GM19452 (cell line): ENCODE results near the gene DTWD2.
"Not testable (repeated sequence)": the region's sequence is repeated elsewhere in the genome, so short reads cannot be mapped to it uniquely, and the experiment has no call there.

Experiments used
- ATAC-seq: cut with Tn5 transposase; IDR thresholded peaks from one replicate; pipeline ENCODE4 v1.9.1; 2021; ENCODE audit not compliant: unreplicated experiment

DTWD2 gene

DNA sequence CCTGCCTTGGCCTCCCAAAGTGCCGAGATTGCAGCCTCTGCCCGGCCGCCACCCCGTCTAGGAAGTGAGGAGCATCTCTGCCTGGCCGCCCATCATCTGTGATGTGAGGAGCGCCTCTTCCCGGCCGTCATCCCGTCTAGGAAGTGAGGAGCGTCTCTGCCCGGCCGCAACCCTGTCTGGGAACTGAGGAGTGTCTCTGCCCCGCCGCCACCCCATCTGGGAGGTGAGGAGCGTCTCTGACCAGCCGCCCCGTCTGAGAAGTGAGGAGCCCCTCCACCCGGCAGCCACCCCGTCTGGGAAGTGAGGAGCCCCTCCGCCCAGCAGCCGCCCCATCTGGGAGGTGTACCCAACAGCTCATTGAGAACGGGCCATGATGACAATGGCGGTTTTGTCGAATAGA lies 10.5 kb upstream of the DTWD2 start:
- not testable (repeated sequence) for ATAC-seq

DNA sequence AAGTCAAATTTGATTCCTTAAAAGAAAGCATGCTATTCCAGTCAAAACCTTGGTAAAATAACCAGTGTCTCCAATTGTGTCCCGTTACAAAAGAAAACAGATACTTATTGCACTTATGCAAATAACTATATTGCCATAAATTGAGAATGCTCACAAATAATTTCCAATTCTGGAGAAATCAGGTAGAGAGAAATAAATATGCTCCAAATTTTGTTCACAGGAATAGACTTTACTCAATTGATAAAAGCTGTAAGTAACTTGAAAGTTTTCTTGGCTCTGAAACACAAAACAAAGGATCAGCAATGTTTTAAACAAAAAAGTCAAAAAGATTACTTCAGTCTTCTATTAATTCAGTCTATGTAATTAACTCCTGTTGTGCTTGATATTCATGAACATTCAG lies 7.8 kb upstream of the DTWD2 start:
- ATAC-seq: no peak

DNA sequence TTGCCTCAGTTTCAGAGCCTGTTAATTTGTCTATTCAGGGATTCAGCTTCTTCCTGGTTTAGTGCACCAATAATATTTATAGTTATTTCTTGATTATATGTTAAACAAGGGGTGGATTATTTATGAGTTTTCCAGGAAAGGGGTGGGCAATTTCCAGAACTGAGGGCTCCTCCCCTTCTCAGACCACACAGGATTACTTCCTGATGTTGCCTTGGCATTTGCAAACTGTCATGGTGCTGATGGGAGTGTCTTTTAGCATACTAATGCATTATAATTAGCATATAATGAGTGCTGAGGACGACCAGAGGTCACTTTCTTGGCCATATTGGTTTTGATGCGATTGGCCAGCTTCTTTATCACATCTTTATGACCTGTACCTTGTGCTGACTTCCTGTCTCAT lies 6.2 kb upstream of the DTWD2 start:
- ATAC-seq: no peak

DNA sequence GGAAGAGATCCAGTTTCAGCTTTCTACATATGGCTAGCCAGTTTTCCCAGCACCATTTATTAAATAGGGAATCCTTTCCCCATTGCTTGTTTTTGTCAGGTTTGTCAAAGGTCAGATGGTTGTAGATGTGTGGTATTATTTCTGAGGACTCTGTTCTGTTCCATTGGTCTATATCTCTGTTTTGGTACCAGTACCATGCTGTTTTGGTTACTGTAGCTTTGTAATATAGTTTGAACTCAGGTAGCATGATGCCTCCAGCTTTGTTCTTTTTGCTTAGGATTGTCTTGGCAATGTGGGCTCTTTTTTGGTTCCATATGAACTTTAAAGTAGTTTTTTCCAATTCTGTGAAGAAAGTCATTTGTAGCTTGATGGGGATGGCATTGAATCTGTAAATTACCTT lies 4.8 kb upstream of the DTWD2 start:
- ATAC-seq: not testable (repeated sequence)

DNA sequence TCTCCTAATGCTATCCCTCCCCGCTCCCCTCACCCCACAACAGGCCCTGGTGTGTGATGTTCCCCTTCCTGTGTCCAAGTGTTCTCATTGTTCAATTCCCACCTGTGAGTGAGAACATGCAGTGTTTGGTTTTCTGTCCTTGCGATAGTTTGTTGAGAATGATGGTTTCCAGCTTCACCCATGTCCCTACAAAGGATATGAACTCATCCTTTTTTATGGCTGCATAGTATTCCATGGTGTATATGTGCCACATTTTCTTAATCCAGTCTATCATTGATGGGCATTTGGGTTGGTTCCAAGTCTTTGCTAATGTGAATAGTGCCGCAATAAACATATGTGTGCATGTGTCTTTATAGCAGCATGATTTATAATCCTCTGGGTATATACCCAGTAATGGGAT lies 3.7 kb upstream of the DTWD2 start:
- ATAC-seq: not testable (repeated sequence)

DNA sequence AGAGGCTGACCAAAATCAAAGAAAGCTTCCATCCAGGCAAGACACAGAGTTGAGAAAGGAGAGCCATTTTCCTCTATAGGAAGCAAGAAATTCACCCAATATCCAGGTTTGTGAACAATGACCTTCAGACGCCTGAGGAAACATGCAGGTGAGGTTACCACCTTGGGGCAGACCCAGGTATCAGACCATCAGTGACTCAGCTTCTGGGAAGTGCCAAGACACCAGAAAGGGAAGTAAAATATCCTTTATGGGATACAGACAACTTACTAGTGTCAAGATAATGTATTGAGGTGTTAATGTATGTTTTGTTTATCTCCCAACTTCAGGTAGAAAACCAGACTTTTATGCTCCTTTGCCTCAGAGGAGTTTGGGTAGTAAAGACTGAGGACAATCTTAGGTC lies 2.2 kb upstream of the DTWD2 start:
- no peak for ATAC-seq

DNA sequence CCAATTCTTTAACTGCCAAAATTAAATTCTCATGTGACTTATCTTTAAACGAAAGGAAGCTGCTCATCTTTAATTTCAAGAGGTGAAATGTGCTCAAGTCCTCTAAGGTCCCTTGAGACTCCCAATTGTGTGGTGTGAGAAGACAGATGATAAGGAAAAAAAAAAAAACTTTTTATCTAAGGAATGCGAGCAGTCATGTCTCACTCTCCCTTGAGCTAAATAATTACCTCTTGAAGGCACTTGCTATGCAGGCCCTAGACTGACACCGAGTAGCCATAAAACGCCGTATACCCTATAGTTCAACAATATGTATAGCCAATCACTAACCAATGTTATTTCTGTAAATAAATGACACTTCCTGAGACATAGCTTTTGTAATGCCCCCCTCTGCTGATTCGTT lies 1.5 kb upstream of the DTWD2 start:
- ATAC-seq: no peak

DNA sequence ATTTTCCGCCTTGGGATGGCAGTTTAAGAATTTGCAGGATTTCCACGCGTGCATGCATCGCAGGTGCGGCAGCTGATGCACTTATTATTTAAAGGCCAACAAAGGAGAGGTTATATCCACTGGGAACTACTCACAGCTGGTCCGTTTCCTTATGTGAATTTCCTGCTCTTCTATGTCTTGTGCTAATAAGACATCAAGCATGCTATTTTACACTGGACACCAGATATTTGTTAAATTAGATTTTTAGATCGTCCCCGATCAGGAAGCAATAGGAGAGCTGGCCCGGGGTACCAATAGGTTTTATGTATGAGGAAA lies 476 bp upstream of the DTWD2 start:
- no peak for ATAC-seq

DNA sequence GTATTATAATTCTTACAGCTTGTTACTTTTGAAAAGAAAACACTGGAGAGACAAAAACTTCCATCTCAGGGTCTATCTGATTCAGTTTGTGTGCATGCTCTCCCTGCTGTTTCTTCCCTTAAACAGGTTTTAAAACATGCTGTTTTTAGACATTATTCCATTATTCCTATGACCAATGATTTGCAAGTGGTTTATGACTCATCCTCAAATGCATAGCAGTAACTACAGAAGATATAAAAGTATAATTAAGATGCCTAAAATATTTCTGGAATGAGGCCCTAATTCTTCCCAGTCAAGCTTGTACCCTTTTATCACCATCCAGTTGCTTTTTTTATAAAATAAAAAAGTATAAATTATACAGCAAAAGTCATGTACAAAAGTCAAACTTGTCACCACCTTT lies 3.7 kb downstream of the DTWD2 start:
- no peak for ATAC-seq

DNA sequence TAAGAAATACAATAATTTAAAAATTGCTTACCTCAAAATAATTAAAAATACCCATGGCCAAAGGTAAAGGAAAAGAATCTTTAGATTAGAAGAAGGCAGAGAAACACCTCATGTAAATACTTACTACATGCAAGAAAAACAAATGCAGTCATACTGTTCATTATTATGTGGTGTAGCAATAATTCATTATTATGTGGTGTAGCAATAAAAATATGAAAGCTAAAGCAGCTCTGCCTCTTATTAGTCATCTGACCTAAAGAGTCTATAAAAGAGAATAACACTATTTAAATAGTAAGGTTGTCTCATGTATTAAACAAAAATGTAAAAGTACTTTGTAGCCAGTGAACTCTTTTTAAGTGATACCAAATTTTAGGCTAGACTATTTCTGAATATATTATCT lies 6.6 kb downstream of the DTWD2 start:
- no peak for ATAC-seq

DNA sequence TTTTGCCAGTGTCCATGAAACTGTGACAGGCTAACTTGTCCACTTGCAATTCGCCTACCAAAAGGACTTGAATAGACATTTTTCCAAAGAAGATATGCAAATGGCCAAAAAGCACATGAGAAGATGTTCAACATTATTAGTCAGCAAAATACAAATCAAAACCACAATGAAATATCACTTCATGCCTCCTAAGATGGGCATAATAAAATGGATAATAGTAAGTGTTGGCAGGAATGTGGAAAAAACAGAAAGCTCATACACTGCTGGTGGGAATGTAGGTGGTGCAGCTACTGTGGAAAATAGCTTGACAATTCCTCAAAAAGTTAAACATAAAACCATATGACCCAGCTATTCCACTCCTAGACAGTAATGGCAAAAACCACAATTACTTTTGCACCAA lies 7.9 kb downstream of the DTWD2 start:
- no peak for ATAC-seq

DNA sequence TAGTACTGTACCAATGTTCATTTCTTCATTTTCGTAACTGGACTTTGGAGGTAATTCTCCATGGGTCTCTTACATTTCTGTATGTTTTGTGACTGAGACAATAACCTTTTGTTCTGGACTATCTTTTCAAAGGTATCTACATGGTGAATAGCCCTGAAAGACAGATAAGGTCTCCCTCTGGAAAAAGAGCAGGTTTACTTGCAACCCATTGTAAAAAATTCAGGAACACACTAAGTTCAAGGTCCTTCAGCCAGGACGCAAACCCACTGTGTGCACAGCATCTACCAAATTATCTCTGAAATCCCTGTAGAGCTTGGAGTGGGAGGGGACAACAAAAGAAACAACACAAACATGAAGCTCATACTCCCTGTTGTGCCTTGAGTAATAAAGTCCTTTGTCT lies 8.3 kb downstream of the DTWD2 start:
- no peak for ATAC-seq

DNA sequence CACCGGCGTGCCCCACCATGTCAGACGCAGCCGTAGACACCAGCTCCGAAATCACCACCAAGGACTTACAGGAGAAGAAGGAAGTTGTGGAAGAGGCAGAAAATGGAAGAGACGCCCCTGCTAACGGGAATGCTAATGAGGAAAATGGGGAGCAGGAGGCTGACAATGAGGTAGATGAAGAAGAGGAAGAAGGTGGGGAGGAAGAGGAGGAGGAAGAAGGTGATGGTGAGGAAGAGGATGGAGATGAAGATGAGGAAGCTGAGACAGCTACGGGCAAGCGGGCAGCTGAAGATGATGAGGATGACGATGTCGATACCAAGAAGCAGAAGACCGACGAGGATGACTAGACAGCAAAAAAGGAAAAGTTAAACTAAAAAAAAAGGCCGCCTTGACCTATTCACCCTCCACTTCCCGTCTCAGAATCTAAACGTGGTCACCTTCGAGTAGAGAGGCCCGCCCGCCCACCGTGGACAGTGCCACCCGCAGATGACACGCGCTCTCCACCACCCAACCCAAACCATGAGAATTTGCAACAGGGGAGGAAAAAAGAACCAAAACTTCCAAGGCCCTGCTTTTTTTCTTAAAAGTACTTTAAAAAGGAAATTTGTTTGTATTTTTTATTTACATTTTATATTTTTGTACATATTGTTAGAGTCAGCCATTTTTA lies 14.4 kb downstream of the DTWD2 start:
- ATAC-seq: not testable (repeated sequence)

DNA sequence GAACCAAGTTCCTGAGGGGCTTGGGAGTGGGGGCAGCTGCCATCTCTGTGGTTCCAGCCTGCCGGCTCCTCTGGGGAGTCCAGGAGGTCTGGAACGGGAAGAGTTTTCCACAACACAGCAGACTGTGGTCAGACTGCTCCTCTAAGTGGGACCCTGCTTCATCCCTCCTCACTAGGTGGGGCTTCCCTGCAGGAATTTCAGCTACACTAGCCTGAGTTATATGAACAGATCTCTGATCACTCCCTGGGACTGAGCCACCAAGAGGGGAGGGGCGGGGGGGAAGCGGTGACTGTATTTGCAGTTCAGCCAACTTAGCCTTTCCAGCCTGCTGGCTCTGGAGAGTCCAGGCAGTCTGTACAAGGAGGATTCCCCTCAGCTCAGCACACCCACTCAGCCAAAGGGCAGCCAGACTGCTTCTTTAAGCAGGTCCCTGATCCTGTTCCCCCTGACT lies 19.4 kb downstream of the DTWD2 start:
- no peak for ATAC-seq

DNA sequence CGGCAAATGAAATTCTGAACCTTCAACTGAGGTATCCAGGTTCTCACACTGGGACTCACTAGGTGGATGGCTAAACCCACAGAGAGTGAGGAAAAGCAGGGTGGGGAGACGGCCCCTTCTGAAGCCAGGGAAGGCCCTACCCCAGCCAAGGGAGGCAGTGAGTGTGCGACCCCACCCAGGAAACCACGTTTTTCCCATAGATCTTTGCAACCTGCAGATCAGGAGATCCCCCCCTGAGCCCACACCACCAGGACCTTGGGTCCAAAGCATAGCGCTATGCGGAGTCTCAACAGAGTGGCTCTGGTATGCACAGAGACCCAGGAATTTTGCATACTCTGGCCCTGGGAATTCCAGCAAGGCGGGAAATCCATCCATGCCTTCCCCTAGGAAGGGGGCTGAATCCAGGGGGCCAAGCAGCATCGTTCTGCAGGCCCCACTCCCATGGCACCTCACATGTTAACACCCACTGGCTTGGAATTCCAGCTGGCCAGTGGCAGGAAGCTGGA lies 19.9 kb downstream of the DTWD2 start:
- no peak for ATAC-seq

DNA sequence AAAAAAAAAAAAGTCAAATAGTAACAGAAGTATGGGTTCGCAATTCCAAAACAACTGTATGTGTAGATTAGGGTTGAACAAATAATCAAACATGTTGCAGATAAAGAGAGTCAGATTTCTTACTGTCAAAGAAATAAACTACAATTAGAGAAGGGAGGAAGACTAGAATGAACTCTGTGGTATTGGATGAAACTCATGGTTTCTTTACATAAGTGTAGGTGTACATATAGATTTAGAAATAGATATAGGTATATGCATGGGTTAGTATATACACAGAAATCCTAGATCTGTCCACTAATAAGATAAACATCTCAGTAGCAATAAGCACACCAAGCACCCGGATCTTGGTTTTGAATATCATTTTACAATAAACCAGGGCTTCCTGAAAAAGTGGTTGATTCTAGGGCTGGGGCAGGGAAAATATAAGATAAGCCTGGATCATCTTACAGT lies 21.3 kb downstream of the DTWD2 start:
- ATAC-seq: no peak

DNA sequence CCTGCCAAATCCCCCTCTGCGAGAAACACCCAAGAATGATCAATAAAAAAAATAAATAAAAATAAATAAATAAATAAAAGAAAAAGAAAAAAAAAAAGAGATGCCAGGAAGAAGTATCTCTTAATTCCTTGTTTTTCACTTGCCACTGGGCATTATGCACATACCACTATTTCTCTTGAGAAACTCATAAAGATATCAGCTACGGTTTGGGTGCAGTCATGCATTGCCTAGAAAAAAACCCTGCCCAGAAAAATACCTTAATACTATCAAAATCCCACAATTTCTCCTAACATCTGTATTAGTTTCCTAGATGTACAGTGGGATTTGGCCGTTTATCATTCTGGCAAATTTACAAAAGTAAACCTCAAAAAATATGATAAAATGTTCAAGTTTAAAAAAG lies 22.5 kb downstream of the DTWD2 start:
- no peak for ATAC-seq

DNA sequence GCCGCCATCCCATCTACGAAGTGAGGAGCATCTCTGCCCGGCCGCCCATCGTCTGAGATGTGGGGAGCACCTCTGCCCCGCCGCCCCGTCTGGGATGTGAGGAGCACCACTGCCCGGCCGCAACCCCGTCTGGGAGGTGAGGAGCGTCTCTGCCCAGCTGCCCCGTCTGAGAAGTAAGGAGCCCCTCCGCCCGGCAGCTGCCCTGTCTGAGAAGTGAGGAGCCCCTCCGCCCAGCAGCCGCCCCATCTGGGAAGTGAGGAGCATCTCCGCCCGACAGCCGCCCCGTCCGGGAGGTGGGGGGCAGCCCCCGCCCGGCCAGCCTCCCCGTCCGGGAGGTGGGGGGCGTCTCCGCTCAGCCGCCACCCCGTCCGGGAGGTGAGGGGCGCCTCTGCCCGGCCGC lies 23.4 kb downstream of the DTWD2 start:
- ATAC-seq: not testable (repeated sequence)

DNA sequence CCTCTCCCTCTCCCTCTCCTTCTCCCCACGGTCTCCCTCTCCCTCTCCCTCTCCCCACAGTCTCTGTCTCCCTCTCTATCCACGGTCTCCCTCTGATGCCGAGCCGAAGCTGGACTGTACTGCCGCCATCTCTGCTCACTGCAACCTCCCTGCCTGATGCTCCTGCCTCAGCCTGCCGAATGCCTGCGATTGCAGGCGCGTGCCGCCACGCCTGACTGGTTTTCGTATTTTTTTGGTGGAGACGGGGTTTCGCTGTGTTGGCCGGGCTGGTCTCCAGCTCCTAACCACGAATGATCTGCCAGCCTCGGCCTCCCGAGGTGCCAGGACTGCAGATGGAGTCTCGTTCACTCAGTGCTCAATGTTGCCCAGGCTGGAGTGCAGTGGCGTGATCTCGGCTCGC lies 24.0 kb downstream of the DTWD2 start:
- ATAC-seq: not testable (repeated sequence)

DNA sequence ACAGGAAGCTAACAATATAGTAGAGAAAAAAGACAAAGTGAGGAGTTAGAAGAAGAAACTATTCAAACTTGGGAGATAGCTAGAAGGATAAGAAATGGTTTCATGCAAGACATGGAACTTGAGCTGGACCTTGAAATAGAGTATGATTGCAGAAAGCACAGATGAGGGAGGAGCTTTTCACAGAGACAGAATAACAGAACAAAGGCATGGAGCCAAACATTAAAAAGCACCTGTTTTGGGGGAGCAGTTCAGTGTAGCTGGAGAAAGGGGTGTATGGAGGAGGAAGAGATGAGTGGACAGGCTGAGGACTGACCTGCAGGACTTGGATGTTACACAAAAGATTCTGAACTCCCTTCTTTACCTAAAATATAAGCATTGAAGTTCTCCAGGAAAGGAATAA lies 25.2 kb downstream of the DTWD2 start:
- no peak for ATAC-seq

DNA sequence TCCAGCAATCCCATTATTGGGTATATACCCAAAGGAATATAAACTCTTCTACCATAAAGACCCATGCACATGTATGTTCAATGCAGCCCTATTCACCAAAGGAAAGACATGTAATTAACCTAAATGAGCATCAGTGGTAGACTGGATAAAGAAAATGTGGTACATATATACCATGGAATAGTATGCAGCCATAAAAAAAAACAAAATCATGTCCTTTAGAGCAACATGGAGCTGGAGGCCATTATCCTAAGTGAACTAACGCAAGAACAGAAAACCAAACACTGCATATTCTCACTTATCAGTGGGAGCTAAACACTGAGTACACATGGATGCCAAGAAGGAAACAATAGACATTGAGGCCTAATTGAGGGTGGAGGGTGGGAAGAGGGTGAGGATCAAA lies 27.8 kb downstream of the DTWD2 start:
- no peak for ATAC-seq

DNA sequence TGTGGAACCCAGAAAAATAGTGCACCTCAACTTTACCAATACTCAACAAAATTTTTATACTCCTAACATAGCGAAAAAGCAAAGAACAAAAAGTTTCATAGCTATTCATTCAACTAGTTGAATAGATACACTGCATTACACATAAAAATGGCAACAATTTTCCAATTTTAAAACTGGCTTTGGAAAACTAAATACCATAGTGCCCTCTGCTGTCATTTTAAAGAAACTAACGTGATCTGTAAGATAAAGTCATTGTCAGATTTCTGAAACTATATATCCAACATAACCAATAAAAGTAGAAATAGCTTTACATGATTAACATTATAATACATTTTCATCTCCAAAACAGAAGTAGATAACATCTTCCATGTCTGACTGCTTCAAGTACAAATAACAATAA lies 31.6 kb downstream of the DTWD2 start:
- no peak for ATAC-seq

DNA sequence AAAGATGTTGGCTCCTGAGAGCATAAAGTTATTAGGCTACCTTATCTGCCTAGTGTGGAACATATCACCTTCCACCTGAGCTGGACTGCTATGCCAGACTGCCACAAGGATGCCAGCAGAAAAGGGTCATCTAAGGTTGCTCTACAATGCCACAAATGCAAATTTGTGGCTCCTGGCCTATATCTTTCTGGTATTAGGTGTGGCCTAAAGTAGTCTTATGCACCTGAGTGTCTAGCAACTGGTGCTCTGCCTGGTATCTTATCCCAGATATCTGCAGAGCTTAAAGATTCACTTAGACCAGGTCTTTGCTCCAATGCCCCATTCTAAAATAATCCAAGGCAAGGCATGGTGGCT lies 34.7 kb downstream of the DTWD2 start:
- ATAC-seq: no peak
